Measurements from ENCODE around the gene AP4B1.

Gene AP4B1

GRCh38 chr1:113875714-113876113 lies 28.9 kb downstream of the AP4B1 start:
- Mint-ChIP-seq H3K9me3 (peaks cover 0 to 5% of the 10 kb centered on the region in 2 donors), H3K4me3 (peak overlapping the region; percentile 36 to 54), H3K27me3 (no peaks in the 10 kb centered on the region), H3K27ac (peak overlapping the region; percentile 87 to 97), H3K4me1 (ENCODE audit: low read depth in 2 of 2) (peaks cover 57 to 72% of the 10 kb centered on the region in 2 donors), H3K36me3 (ENCODE audit: insufficient read depth) (peaks cover 9% of the 10 kb centered on the region)
- ATAC-seq (replicated peaks) (no peak), DNase-seq (no peak)

- Mint-ChIP-seq H3K9me3 (peaks cover 0 to 5% of the 10 kb centered on the region in 2 donors), H3K27me3 (no peaks in the 10 kb centered on the region), H3K4me1 (ENCODE audit: low read depth in 2 of 2) (peaks cover 46 to 70% of the 10 kb centered on the region in 2 donors), H3K4me3 (peak overlapping the region; percentile 39 to 54), H3K36me3 (ENCODE audit: insufficient read depth) (peaks cover 9% of the 10 kb centered on the region), H3K27ac (peak overlapping the region; percentile 87 to 97)
- no peak for DNase-seq
- ATAC-seq (replicated peaks), result peak; percentile 34
Observed at GRCh38 chr1:113874012-113874879, 30.4 kb downstream of the AP4B1 start.

- peaks cover 0 to 5% of the 10 kb centered on the region in 2 donors for H3K9me3 Mint-ChIP-seq
- H3K4me1 Mint-ChIP-seq (ENCODE audit: low read depth in 2 of 2), result peaks cover 51 to 79% of the 10 kb centered on the region in 2 donors
- H3K4me3 Mint-ChIP-seq, result peak overlapping the region; percentile 84 to 92
- no peaks in the 10 kb centered on the region for H3K27me3 Mint-ChIP-seq
- ATAC-seq (replicated peaks) (peak; percentile 17), DNase-seq (no peak)
- H3K27ac Mint-ChIP-seq, result peak overlapping the region; percentile 92 to 97
- H3K36me3 Mint-ChIP-seq (ENCODE audit: insufficient read depth), result peaks cover 9% of the 10 kb centered on the region
Observed at GRCh38 chr1:113872219-113872935, 32.2 kb downstream of the AP4B1 start.

- Mint-ChIP-seq H3K9me3 (peaks cover 0 to 5% of the 10 kb centered on the region in 2 donors), H3K36me3 (ENCODE audit: insufficient read depth) (peaks cover 9% of the 10 kb centered on the region), H3K27ac (peak within 1 kb of the TSS; percentile 92 to 97), H3K4me1 (ENCODE audit: low read depth in 2 of 2) (peaks cover 51 to 77% of the 10 kb centered on the region in 2 donors), H3K4me3 (peak within 1 kb of the TSS; percentile 84 to 92), H3K27me3 (no peaks in the 10 kb centered on the region)
- DNase-seq (peak; percentile 74 to 77 (median 76)), ATAC-seq (replicated peaks) (peak; percentile 90)
Observed at GRCh38 chr1:113871597-113872113, 32.9 kb downstream of the AP4B1 start, which contains the start of gene PTPN22. TSS of gene PTPN22 (minus strand) at chr1:113871712.

GRCh38 chr1:113870778-113871177 lies 33.8 kb downstream of the AP4B1 start:
- Mint-ChIP-seq H3K27ac (peak overlapping the region; percentile 92 to 97), H3K4me3 (peak overlapping the region; percentile 84 to 92), H3K4me1 (ENCODE audit: low read depth in 2 of 2) (peaks cover 48 to 75% of the 10 kb centered on the region in 2 donors), H3K36me3 (ENCODE audit: insufficient read depth) (peaks cover 15% of the 10 kb centered on the region), H3K27me3 (no peaks in the 10 kb centered on the region), H3K9me3 (peaks cover 0 to 5% of the 10 kb centered on the region in 2 donors)
- DNase-seq, result no peak
- ATAC-seq (replicated peaks), result no peak

- H3K27me3 Mint-ChIP-seq, result no peaks in the 10 kb centered on the region
- H3K4me3 Mint-ChIP-seq, result peak overlapping the region; percentile 84 to 92
- H3K4me1 Mint-ChIP-seq (ENCODE audit: low read depth in 2 of 2), result peaks cover 44 to 70% of the 10 kb centered on the region in 2 donors
- peak overlapping the region; percentile 92 to 97 for H3K27ac Mint-ChIP-seq
- no peak for ATAC-seq (replicated peaks)
- no peak for DNase-seq
- no peaks in the 10 kb centered on the region for H3K9me3 Mint-ChIP-seq
- peaks cover 26% of the 10 kb centered on the region for H3K36me3 Mint-ChIP-seq (ENCODE audit: insufficient read depth)
Observed at GRCh38 chr1:113868387-113869083, 36.1 kb downstream of the AP4B1 start.

- Mint-ChIP-seq H3K36me3 (ENCODE audit: insufficient read depth) (peaks cover 64% of the 10 kb centered on the region), H3K4me1 (ENCODE audit: low read depth in 2 of 2) (peaks cover 44 to 69% of the 10 kb centered on the region in 2 donors)
- ATAC-seq (replicated peaks), result no peak
Observed at GRCh38 chr1:113861641-113862040, 43.0 kb downstream of the AP4B1 start.

GRCh38 chr1:113860891-113861290 lies 43.7 kb downstream of the AP4B1 start:
- no peak for DNase-seq
- peaks cover 66% of the 10 kb centered on the region for H3K36me3 Mint-ChIP-seq (ENCODE audit: insufficient read depth)
- peaks cover 41 to 64% of the 10 kb centered on the region in 2 donors for H3K4me1 Mint-ChIP-seq (ENCODE audit: low read depth in 2 of 2)
- ATAC-seq (replicated peaks), result no peak
- H3K4me3 Mint-ChIP-seq, result peak overlapping the region; percentile 3 to 56
- H3K27ac Mint-ChIP-seq, result peak overlapping the region; percentile 90 to 93
- H3K9me3 Mint-ChIP-seq, result no peaks in the 10 kb centered on the region
- H3K27me3 Mint-ChIP-seq, result no peaks in the 10 kb centered on the region

More at GRCh38 chr1:113861641-113862040, 43.0 kb downstream of the AP4B1 start:
- H3K4me3 Mint-ChIP-seq, result peak overlapping the region in 1 of 2 donors; percentile 27
- H3K9me3 Mint-ChIP-seq, result no peaks in the 10 kb centered on the region
- H3K27me3 Mint-ChIP-seq, result no peaks in the 10 kb centered on the region
- peak overlapping the region; percentile 90 to 93 for H3K27ac Mint-ChIP-seq
- DNase-seq, result no peak

GRCh38 chr1:113859478-113860175 lies 45.0 kb downstream of the AP4B1 start:
- ATAC-seq (replicated peaks) (peak; percentile 90), DNase-seq (no peak)
- peaks cover 74% of the 10 kb centered on the region for H3K36me3 Mint-ChIP-seq (ENCODE audit: insufficient read depth)
- H3K9me3 Mint-ChIP-seq, result no peaks in the 10 kb centered on the region
- peak overlapping the region; percentile 54 to 56 for H3K4me3 Mint-ChIP-seq
- H3K4me1 Mint-ChIP-seq (ENCODE audit: low read depth in 2 of 2), result peaks cover 38 to 54% of the 10 kb centered on the region in 2 donors
- H3K27ac Mint-ChIP-seq, result peak overlapping the region; percentile 90 to 93
- no peaks in the 10 kb centered on the region for H3K27me3 Mint-ChIP-seq

- H3K36me3 Mint-ChIP-seq (ENCODE audit: insufficient read depth), result peaks cover 74% of the 10 kb centered on the region
- peaks cover 35 to 50% of the 10 kb centered on the region in 2 donors for H3K4me1 Mint-ChIP-seq (ENCODE audit: low read depth in 2 of 2)
- ATAC-seq (replicated peaks), result no peak
- H3K9me3 Mint-ChIP-seq, result no peaks in the 10 kb centered on the region
- H3K27ac Mint-ChIP-seq, result peak overlapping the region; percentile 90 to 93
- H3K4me3 Mint-ChIP-seq, result peak overlapping the region; percentile 54 to 56
- DNase-seq, result no peak
- H3K27me3 Mint-ChIP-seq, result no peaks in the 10 kb centered on the region
Observed at GRCh38 chr1:113858982-113859381, 45.6 kb downstream of the AP4B1 start.

- Mint-ChIP-seq H3K4me3 (no peak overlapping the region), H3K27me3 (no peaks in the 10 kb centered on the region), H3K4me1 (ENCODE audit: low read depth in 2 of 2) (peaks cover 32 to 47% of the 10 kb centered on the region in 2 donors), H3K27ac (peak overlapping the region; percentile 90 to 93), H3K9me3 (no peaks in the 10 kb centered on the region), H3K36me3 (ENCODE audit: insufficient read depth) (peaks cover 77% of the 10 kb centered on the region)
- ATAC-seq (replicated peaks) (no peak), DNase-seq (no peak)
Observed at GRCh38 chr1:113858418-113858817, 46.2 kb downstream of the AP4B1 start.

- Mint-ChIP-seq H3K9me3 (no peaks in the 10 kb centered on the region), H3K36me3 (ENCODE audit: insufficient read depth) (peaks cover 77% of the 10 kb centered on the region), H3K4me3 (no peak overlapping the region), H3K4me1 (ENCODE audit: low read depth in 2 of 2) (peaks cover 29 to 40% of the 10 kb centered on the region in 2 donors), H3K27me3 (no peaks in the 10 kb centered on the region), H3K27ac (peak overlapping the region in 1 of 2 donors; percentile 90)
- ATAC-seq (replicated peaks) (no peak), DNase-seq (no peak)
Observed at GRCh38 chr1:113857776-113858175, 46.8 kb downstream of the AP4B1 start.

Data from effector memory CD8-positive, alpha-beta T cell (primary cell).